SK-N-SH treated with all-trans-retinoic acid at 6 μM for 48 hours (cell line): ENCODE results near the gene ARFGEF3.

Source experiments
- ATAC-seq: fragments of 200-7000 bp; cut with Tn5 transposase; 3 replicates; pipeline ENCODE4 v1.9.1; 2020; ENCODE audit warnings: mild to moderate bottlenecking, moderate library complexity
- ARNTL ChIP-seq: fragments of 450-650 bp; formaldehyde crosslinking; IDR thresholded peaks from 2 replicates; pipeline ENCODE4 v1.5.0; 2020; ENCODE audit warnings: low read depth, mild to moderate bottlenecking, moderate library complexity, borderline replicate concordance
- BACH2 ChIP-seq: fragments of 250-450 bp; sonication (Bioruptor Pico); IDR thresholded peaks from 2 replicates; pipeline ENCODE4 v1.9.0; 2021; ENCODE audit warnings: mild to moderate bottlenecking, borderline replicate concordance
- CREB5 ChIP-seq: fragments of 250-450 bp; sonication (Bioruptor Pico); IDR thresholded peaks from 2 replicates; pipeline ENCODE4 v1.5.1; 2020; ENCODE audit warnings: low read depth, mild to moderate bottlenecking, moderate library complexity
- CSRNP3 ChIP-seq: fragments of 250-450 bp; sonication (Bioruptor Pico); IDR thresholded peaks from 2 replicates; pipeline ENCODE4 v1.5.1; 2021; ENCODE audit warnings: mild to moderate bottlenecking, moderate library complexity
- ESRRG ChIP-seq: fragments of 250-450 bp; sonication (Bioruptor Pico); IDR thresholded peaks from 2 replicates; pipeline ENCODE4 v1.6.1; 2021; ENCODE audit warnings: mild to moderate bottlenecking
- GLIS3 ChIP-seq: fragments of 250-450 bp; sonication (Bioruptor Pico); IDR thresholded peaks from 2 replicates; pipeline ENCODE4 v1.5.0; 2020; ENCODE audit warnings: mild to moderate bottlenecking, moderate library complexity
- OSR1 ChIP-seq: fragments of 250-450 bp; sonication (Bioruptor Pico); IDR thresholded peaks from 2 replicates; pipeline ENCODE4 v1.8.0; 2022; ENCODE audit warnings: moderate library complexity, mild to moderate bottlenecking, inconsistent platforms
- PATZ1 ChIP-seq: fragments of 250-450 bp; sonication (Bioruptor Pico); IDR thresholded peaks from 2 replicates; pipeline ENCODE4 v1.8.0; 2020; ENCODE audit warnings: mild to moderate bottlenecking, moderate library complexity, borderline replicate concordance
- POU6F1 ChIP-seq: fragments of 250-450 bp; sonication (Bioruptor Pico); IDR thresholded peaks from 2 replicates; pipeline ENCODE4 v1.8.0; 2021; ENCODE audit warnings: low read depth, mild to moderate bottlenecking, moderate library complexity, borderline replicate concordance
- PPARA ChIP-seq: fragments of 250-450 bp; sonication (Bioruptor Pico); IDR thresholded peaks from 2 replicates; pipeline ENCODE4 v1.5.0; 2020; ENCODE audit warnings: mild to moderate bottlenecking, borderline replicate concordance
- RARB ChIP-seq: fragments of 250-450 bp; sonication (Bioruptor Pico); IDR thresholded peaks from 2 replicates; pipeline ENCODE4 v1.8.0; 2021; ENCODE audit warnings: mild to moderate bottlenecking, moderate library complexity
- SNAI2 ChIP-seq: fragments of 250-450 bp; sonication (Bioruptor Pico); IDR thresholded peaks from 2 replicates; pipeline ENCODE4 v1.5.0; 2020; ENCODE audit warnings: mild to moderate bottlenecking, moderate library complexity
- TCF4 ChIP-seq: fragments of 250-450 bp; sonication (Bioruptor Pico); IDR thresholded peaks from 2 replicates; pipeline ENCODE4 v1.8.0; 2021; ENCODE audit warnings: mild to moderate bottlenecking, moderate library complexity, borderline replicate concordance
- TOX ChIP-seq: fragments of 250-450 bp; sonication (Bioruptor Pico); IDR thresholded peaks from 2 replicates; pipeline ENCODE4 v1.8.0; 2021; ENCODE audit warnings: mild to moderate bottlenecking, moderate library complexity, borderline replicate concordance
- ZC3H10 ChIP-seq: fragments of 250-450 bp; sonication (Bioruptor Pico); IDR thresholded peaks from 2 replicates; pipeline ENCODE4 v1.5.1; 2021; ENCODE audit warnings: mild to moderate bottlenecking, moderate library complexity
- ZFP3 ChIP-seq: fragments of 250-450 bp; sonication (Bioruptor Pico); IDR thresholded peaks from 2 replicates; pipeline ENCODE4 v1.5.0; 2020; ENCODE audit warnings: mild to moderate bottlenecking, moderate library complexity
- ZFP30 ChIP-seq: fragments of 450-650 bp; formaldehyde crosslinking; IDR thresholded peaks from 2 replicates; pipeline ENCODE4 v1.5.0; 2022; ENCODE audit warnings: mild to moderate bottlenecking, moderate library complexity
- ZNF565 ChIP-seq: fragments of 450-650 bp; formaldehyde crosslinking; conservative IDR thresholded peaks from 2 replicates; pipeline ENCODE4 v1.5.0; 2020; ENCODE audit warnings: low read depth, mild to moderate bottlenecking, moderate library complexity
- ZNF8 ChIP-seq: fragments of 450-650 bp; formaldehyde crosslinking; IDR thresholded peaks from 2 replicates; pipeline ENCODE4 v1.5.0; 2020; ENCODE audit warnings: mild to moderate bottlenecking, moderate library complexity

ARFGEF3 gene

DNA sequence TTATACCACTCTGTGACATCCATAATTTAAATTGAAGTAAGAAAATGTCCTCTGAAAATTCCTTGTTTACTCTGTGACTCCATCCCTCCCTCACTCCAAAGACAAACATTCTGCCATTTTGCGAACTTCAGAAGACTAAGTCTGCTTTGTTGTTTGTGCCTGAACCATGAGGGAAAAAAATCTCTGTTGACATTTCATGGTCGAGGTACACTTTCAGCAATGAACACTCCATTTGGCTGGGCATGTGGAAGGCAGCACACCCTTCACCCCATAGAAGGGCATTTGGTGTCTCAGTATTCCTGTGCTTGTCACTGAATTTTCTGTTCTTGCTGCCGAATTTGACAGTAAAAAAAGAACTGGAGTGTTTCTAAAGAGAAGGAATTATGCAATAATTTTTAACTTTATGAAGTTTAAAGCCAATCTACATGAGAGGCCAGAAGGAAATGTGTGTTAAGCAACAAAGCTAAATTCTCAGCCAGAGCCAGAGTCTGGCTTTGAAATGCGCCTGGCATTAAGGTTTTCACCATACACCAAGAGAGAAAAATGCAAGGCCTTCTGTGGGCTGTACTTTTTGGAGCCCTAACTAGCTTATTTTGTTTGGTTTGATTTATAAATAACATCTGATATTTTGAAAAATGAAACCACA lies 61.3 kb downstream of the ARFGEF3 start:
- TF ChIP-seq ZFP3 (CRISPR knock-in tag) (no peak), OSR1 (CRISPR knock-in tag) (no peak), PPARA (CRISPR knock-in tag) (no peak), PATZ1 (CRISPR knock-in tag) (no peak)
- no peak for ATAC-seq

- TF ChIP-seq ESRRG (CRISPR knock-in tag) = no peak
- no peak for TF ChIP-seq GLIS3 (CRISPR knock-in tag)
- no peak for TF ChIP-seq RARB
- TF ChIP-seq CREB5 (CRISPR knock-in tag) = no peak
- TF ChIP-seq PPARA (CRISPR knock-in tag) = no peak
- TF ChIP-seq TOX (CRISPR knock-in tag) = no peak
- no peak for TF ChIP-seq ZC3H10 (CRISPR knock-in tag)
- TF ChIP-seq TCF4 (CRISPR knock-in tag) = no peak
- no peak for TF ChIP-seq POU6F1 (CRISPR knock-in tag)
- no peak for TF ChIP-seq ARNTL (CRISPR knock-in tag)
- TF ChIP-seq BACH2 (CRISPR knock-in tag) = no peak
- no peak for TF ChIP-seq SNAI2 (CRISPR knock-in tag)
- no peak for TF ChIP-seq ZNF565
- no peak for TF ChIP-seq ZFP3 (CRISPR knock-in tag)
- TF ChIP-seq CSRNP3 (CRISPR knock-in tag) = no peak
- TF ChIP-seq ZNF8 (CRISPR knock-in tag) = no peak
- no peak for TF ChIP-seq PATZ1 (CRISPR knock-in tag)
- ATAC-seq = no peak
Measured at GRCh38 chr6:138225953-138226352, 64.2 kb downstream of the ARFGEF3 start.

DNA sequence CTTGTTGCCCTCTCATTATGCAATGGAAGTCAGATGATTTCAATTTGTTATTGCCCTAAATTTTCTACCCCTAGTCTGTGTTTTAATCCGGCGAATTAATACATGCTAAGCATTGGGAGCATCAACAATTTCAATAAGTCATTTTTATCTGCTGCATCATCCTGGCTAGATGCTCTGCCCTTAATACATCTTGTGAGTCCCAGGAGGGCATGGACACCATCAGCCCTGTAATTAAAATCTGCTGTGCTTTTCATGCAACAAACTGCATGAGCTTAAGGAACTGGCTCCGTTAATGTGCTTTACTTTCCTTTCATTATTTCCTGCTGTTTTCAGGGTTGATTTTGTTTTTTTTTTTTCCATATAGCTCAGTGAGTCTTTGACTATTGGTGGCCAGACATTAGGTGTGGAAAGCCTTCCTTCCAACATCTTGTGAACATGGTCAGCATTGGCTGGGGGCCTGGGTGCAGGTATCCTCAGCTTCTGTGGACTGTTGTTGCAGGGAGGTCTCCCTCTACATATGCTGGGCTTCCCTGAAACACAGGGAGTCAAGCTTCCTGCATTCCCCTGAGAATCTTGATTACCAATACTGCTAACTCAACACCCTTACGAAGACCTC lies 65.1 kb downstream of the ARFGEF3 start:
- no peak for ATAC-seq
- TF ChIP-seq CREB5 (CRISPR knock-in tag) = no peak
- no peak for TF ChIP-seq BACH2 (CRISPR knock-in tag)
- TF ChIP-seq ZFP30 = no peak
- TF ChIP-seq POU6F1 (CRISPR knock-in tag) = no peak
